ENCODE results near the gene UBA52. TPM values are rescaled to one million over a fixed set of nuclear protein-coding genes. Genes with fewer than 3 reads are reported as not detected.

UBA52 gene
- total RNA-seq, 1 donor from 2014 or later = 625 TPM

GRCh38 chr19:18586306-18586705 lies 14.6 kb downstream of the UBA52 start:
- H3K27ac ChIP-seq = no peak overlapping the region
- Mint-ChIP-seq H3K4me3 (no peak overlapping the region), H3K27me3 (ENCODE audit: insufficient read depth, low read depth) (peaks cover 23% of the 10 kb centered on the region), H3K27ac (no peak overlapping the region), H3K9me3 (peaks cover 3% of the 10 kb centered on the region), H3K36me3 (peaks cover 2% of the 10 kb centered on the region), H3K4me1 (peaks cover 20% of the 10 kb centered on the region)
- H3K4me1 ChIP-seq = no peaks in the 10 kb centered on the region
- DNase-seq (ENCODE audit: low spot score) = no peak
- H3K27me3 ChIP-seq = no peaks in the 10 kb centered on the region
- H3K79me2 ChIP-seq (ENCODE audit: low read depth) = no peaks in the 10 kb centered on the region
- H4K20me1 ChIP-seq (ENCODE audit: low read depth) = peaks cover 5% of the 10 kb centered on the region
- H3K9me3 ChIP-seq (ENCODE audit: low read depth) = no peaks in the 10 kb centered on the region
- no peak overlapping the region for H3K4me2 ChIP-seq
- H3K36me3 ChIP-seq = no peaks in the 10 kb centered on the region
- no peak overlapping the region for H2AFZ ChIP-seq (replicated peaks)
- H3K4me3 ChIP-seq = no peak overlapping the region
- TF ChIP-seq, protein P1, sequence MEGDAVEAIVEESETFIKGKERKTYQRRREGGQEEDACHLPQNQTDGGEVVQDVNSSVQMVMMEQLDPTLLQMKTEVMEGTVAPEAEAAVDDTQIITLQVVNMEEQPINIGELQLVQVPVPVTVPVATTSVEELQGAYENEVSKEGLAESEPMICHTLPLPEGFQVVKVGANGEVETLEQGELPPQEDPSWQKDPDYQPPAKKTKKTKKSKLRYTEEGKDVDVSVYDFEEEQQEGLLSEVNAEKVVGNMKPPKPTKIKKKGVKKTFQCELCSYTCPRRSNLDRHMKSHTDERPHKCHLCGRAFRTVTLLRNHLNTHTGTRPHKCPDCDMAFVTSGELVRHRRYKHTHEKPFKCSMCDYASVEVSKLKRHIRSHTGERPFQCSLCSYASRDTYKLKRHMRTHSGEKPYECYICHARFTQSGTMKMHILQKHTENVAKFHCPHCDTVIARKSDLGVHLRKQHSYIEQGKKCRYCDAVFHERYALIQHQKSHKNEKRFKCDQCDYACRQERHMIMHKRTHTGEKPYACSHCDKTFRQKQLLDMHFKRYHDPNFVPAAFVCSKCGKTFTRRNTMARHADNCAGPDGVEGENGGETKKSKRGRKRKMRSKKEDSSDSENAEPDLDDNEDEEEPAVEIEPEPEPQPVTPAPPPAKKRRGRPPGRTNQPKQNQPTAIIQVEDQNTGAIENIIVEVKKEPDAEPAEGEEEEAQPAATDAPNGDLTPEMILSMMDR (IDR thresholded peaks at IDR 0.05) = no peak
- TF ChIP-seq EZH2phosphoT487 (IDR thresholded peaks at IDR 0.05) = no peak
- no peak for TF ChIP-seq EZH2 (IDR thresholded peaks at IDR 0.05)
- H3F3A ChIP-seq (ENCODE audit: low read depth) = peaks cover 36% of the 10 kb centered on the region
- H3K9ac ChIP-seq = no peak overlapping the region

DNA sequence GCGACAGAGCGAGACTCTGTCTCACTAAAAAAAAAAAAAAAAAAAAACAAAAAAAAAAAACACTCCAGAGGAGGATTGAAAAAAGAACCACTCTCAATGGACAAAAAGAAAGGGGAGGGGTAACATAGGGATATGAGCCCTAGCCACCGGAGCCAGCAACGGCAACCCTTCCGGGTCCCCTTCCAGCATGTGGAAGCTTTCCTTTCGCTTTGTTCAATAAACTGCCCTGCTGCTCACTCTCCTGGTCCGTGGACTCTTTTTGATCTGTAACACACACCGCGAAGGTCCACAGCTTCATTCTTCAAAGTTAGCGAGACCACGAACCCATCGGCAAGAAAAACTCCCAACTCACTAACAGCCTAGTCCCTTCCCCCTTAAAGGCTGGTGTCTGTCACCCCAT lies 15.9 kb downstream of the UBA52 start:
- DNase-seq (ENCODE audit: low spot score) = no peak
- peaks cover 20% of the 10 kb centered on the region for H3K4me1 Mint-ChIP-seq
- H3K27ac Mint-ChIP-seq = peak overlapping the region; percentile 17
- H3K27me3 Mint-ChIP-seq (ENCODE audit: insufficient read depth, low read depth) = peaks cover 23% of the 10 kb centered on the region
- TF ChIP-seq EZH2 (IDR thresholded peaks at IDR 0.05) (no peak), EZH2phosphoT487 (IDR thresholded peaks at IDR 0.05) (no peak)
- TF ChIP-seq, protein P1 (IDR thresholded peaks at IDR 0.05) = no peak
- Histone ChIP-seq H4K20me1 (ENCODE audit: low read depth) (peaks cover 7% of the 10 kb centered on the region), H3K79me2 (ENCODE audit: low read depth) (no peaks in the 10 kb centered on the region), H3K4me2 (no peak overlapping the region), H3K9ac (no peak overlapping the region), H3K36me3 (no peaks in the 10 kb centered on the region), H3K4me1 (no peaks in the 10 kb centered on the region), H2AFZ (replicated peaks) (no peak overlapping the region), H3F3A (ENCODE audit: low read depth) (peaks cover 39% of the 10 kb centered on the region), H3K27me3 (no peaks in the 10 kb centered on the region), H3K27ac (no peak overlapping the region), H3K9me3 (ENCODE audit: low read depth) (no peaks in the 10 kb centered on the region), H3K4me3 (no peak overlapping the region)
- H3K4me3 Mint-ChIP-seq = peak overlapping the region; percentile 88
- peaks cover 3% of the 10 kb centered on the region for H3K9me3 Mint-ChIP-seq
- H3K36me3 Mint-ChIP-seq = peaks cover 2% of the 10 kb centered on the region

GRCh38 chr19:18587962-18588610 lies 16.4 kb downstream of the UBA52 start:
- H3F3A ChIP-seq (ENCODE audit: low read depth) = peaks cover 42% of the 10 kb centered on the region
- Mint-ChIP-seq H3K27me3 (ENCODE audit: insufficient read depth, low read depth) (peaks cover 23% of the 10 kb centered on the region), H3K4me1 (peaks cover 20% of the 10 kb centered on the region), H3K36me3 (peaks cover 2% of the 10 kb centered on the region), H3K9me3 (peaks cover 3% of the 10 kb centered on the region), H3K4me3 (peak overlapping the region; percentile 88), H3K27ac (peak overlapping the region; percentile 70)
- H3K4me3 ChIP-seq = peak overlapping the region; percentile 87
- no peaks in the 10 kb centered on the region for H3K9me3 ChIP-seq (ENCODE audit: low read depth)
- peak overlapping the region; percentile 87 for H3K4me2 ChIP-seq
- no peak for DNase-seq (ENCODE audit: low spot score)
- H3K27ac ChIP-seq = no peak overlapping the region
- H3K4me1 ChIP-seq = no peaks in the 10 kb centered on the region
- no peak for TF ChIP-seq EZH2 (IDR thresholded peaks at IDR 0.05)
- TF ChIP-seq EZH2phosphoT487 (IDR thresholded peaks at IDR 0.05) = no peak
- TF ChIP-seq, protein P1 (IDR thresholded peaks at IDR 0.05) = no peak
- no peaks in the 10 kb centered on the region for H3K36me3 ChIP-seq
- peak overlapping the region; percentile 61 for H2AFZ ChIP-seq (replicated peaks)
- peaks cover 7% of the 10 kb centered on the region for H4K20me1 ChIP-seq (ENCODE audit: low read depth)
- H3K27me3 ChIP-seq = no peaks in the 10 kb centered on the region
- no peak overlapping the region for H3K9ac ChIP-seq
- no peaks in the 10 kb centered on the region for H3K79me2 ChIP-seq (ENCODE audit: low read depth)
